Mesangial cell (primary cell): ENCODE data around the gene CNTNAP4. TPM values are rescaled to one million over a fixed set of nuclear protein-coding genes. Genes with fewer than 3 reads are reported as not detected.

Experiments
- total RNA-seq: library from RNA; depleted of rRNA; stranded (reverse); fragments of >200 nt; gene quantifications from 2 replicates; pipeline ENCODE4 v1.2.3, GENCODE V29; 2015

CNTNAP4 gene
- total RNA-seq: not detected in 2 replicates

DNA sequence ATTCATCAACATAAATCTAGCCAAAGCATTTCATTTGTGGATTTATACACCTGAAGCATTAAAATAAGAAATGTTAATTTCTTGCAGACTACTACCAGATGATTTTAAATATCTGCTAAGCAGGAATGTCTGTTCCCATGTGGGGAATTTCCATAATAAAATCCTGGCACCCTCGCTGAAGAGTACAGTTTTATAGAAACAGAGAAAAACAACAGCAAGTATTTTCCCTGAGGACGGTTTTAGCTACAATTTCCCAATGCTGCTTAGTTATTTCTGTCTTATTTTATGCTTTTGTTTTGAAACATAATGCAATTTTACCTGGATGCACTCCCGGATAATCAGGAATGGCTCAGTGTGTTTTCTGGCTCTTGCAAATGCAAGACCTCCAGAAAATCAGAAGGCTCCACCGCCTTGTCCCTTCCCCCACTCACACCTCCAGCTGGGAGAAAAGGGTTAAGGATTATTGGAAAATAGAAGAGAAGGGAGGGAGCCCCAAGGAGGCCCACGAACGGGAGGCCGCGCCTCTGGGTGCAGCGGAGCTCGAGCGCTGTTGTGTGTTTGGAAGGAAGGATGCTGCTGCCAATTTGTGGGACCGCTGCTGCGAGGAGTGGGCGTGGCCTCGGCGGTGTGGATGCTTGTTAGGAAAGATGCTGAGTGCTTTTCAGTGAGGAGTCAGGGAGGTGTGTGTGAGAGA lies at the start of gene CNTNAP4:
Gene CNTNAP4, plus strand, starts transcription at position 657 of the 694 bp plus-strand sequence. CDS start 262 bp downstream, outside the sequence.

